Measurements from ENCODE around the gene BDKRB2.

BDKRB2 gene

GRCh38 chr14:96208739-96209138 is 4.1 kb downstream of the BDKRB2 start:
- no peak for TF ChIP-seq JUND (IDR thresholded peaks at IDR 0.05; ENCODE audit: low read depth)
- in situ Hi-C loops (cut with HindIII; ENCODE audit: low pct_unique_long_range_greater_than_20kb, low sequenced_read_pairs) = no loop called here
- no peak for DNase-seq (ENCODE audit: low read depth in 1 of 2, low spot score in 1 of 2)

GRCh38 chr14:96212140-96212539 is 7.5 kb downstream of the BDKRB2 start:
- in situ Hi-C loops (cut with HindIII; ENCODE audit: low pct_unique_long_range_greater_than_20kb, low sequenced_read_pairs) = no loop called here
- DNase-seq (ENCODE audit: low read depth in 1 of 2, low spot score in 1 of 2) = no peak
- TF ChIP-seq JUND (IDR thresholded peaks at IDR 0.05; ENCODE audit: low read depth) = no peak

GRCh38 chr14:96212896-96213295 is 8.3 kb downstream of the BDKRB2 start:
- DNase-seq (ENCODE audit: low read depth in 1 of 2, low spot score in 1 of 2) = no peak
- in situ Hi-C loops (cut with HindIII; ENCODE audit: low pct_unique_long_range_greater_than_20kb, low sequenced_read_pairs) = no loop called here
- TF ChIP-seq JUND (IDR thresholded peaks at IDR 0.05; ENCODE audit: low read depth) = no peak

GRCh38 chr14:96213871-96214465 is 9.3 kb downstream of the BDKRB2 start:
- in situ Hi-C loops (cut with HindIII; ENCODE audit: low pct_unique_long_range_greater_than_20kb, low sequenced_read_pairs) = no loop called here
- no peak for DNase-seq (ENCODE audit: low read depth in 1 of 2, low spot score in 1 of 2)
- no peak for TF ChIP-seq JUND (IDR thresholded peaks at IDR 0.05; ENCODE audit: low read depth)

GRCh38 chr14:96214793-96215192 is 10.2 kb downstream of the BDKRB2 start:
- in situ Hi-C loops (cut with HindIII; ENCODE audit: low pct_unique_long_range_greater_than_20kb, low sequenced_read_pairs) = no loop called here
- no peak for DNase-seq (ENCODE audit: low read depth in 1 of 2, low spot score in 1 of 2)

GRCh38 chr14:96215452-96216244 is 11.0 kb downstream of the BDKRB2 start:
- TF ChIP-seq JUND (IDR thresholded peaks at IDR 0.05; ENCODE audit: low read depth) = no peak
- no peak for DNase-seq (ENCODE audit: low read depth in 1 of 2, low spot score in 1 of 2)
- in situ Hi-C loops (cut with HindIII; ENCODE audit: low pct_unique_long_range_greater_than_20kb, low sequenced_read_pairs) = no loop called here

More at GRCh38 chr14:96214793-96215192, 10.2 kb downstream of the BDKRB2 start:
- no peak for TF ChIP-seq JUND (IDR thresholded peaks at IDR 0.05; ENCODE audit: low read depth)

- no peak for TF ChIP-seq JUND (IDR thresholded peaks at IDR 0.05; ENCODE audit: low read depth)
- in situ Hi-C loops (cut with HindIII; ENCODE audit: low pct_unique_long_range_greater_than_20kb, low sequenced_read_pairs) = no loop called here
- no peak for DNase-seq (ENCODE audit: low read depth in 1 of 2, low spot score in 1 of 2)
Measured at GRCh38 chr14:96216627-96217026, 12.0 kb downstream of the BDKRB2 start.

- in situ Hi-C loops (cut with HindIII; ENCODE audit: low pct_unique_long_range_greater_than_20kb, low sequenced_read_pairs) = no loop called here
- DNase-seq (ENCODE audit: low read depth in 1 of 2, low spot score in 1 of 2) = no peak
- TF ChIP-seq JUND (IDR thresholded peaks at IDR 0.05; ENCODE audit: low read depth) = no peak
Measured at GRCh38 chr14:96217376-96217913, 12.8 kb downstream of the BDKRB2 start.

- in situ Hi-C loops (cut with HindIII; ENCODE audit: low pct_unique_long_range_greater_than_20kb, low sequenced_read_pairs) = no loop called here
- no peak for TF ChIP-seq JUND (IDR thresholded peaks at IDR 0.05; ENCODE audit: low read depth)
- peak in 1 of 2 experiments; percentile 24 for DNase-seq (ENCODE audit: low read depth in 1 of 2, low spot score in 1 of 2)
Measured at GRCh38 chr14:96221109-96221650, 16.5 kb downstream of the BDKRB2 start.

- in situ Hi-C loops (cut with HindIII; ENCODE audit: low pct_unique_long_range_greater_than_20kb, low sequenced_read_pairs) = no loop called here
- TF ChIP-seq JUND (IDR thresholded peaks at IDR 0.05; ENCODE audit: low read depth) = no peak
- DNase-seq (ENCODE audit: low read depth in 1 of 2, low spot score in 1 of 2) = no peak
Measured at GRCh38 chr14:96221841-96222240, 17.2 kb downstream of the BDKRB2 start.

- DNase-seq (ENCODE audit: low read depth in 1 of 2, low spot score in 1 of 2) = peak in 1 of 2 experiments; percentile 31
- TF ChIP-seq JUND (IDR thresholded peaks at IDR 0.05; ENCODE audit: low read depth) = no peak
- in situ Hi-C loops (cut with HindIII; ENCODE audit: low pct_unique_long_range_greater_than_20kb, low sequenced_read_pairs) = no loop called here
Measured at GRCh38 chr14:96224480-96225096, 19.9 kb downstream of the BDKRB2 start.

GRCh38 chr14:96225213-96225612 is 20.6 kb downstream of the BDKRB2 start:
- no peak for TF ChIP-seq JUND (IDR thresholded peaks at IDR 0.05; ENCODE audit: low read depth)
- DNase-seq (ENCODE audit: low read depth in 1 of 2, low spot score in 1 of 2) = no peak
- in situ Hi-C loops (cut with HindIII; ENCODE audit: low pct_unique_long_range_greater_than_20kb, low sequenced_read_pairs) = no loop called here

Data from T47D (cell line).